M059J (cell line): ENCODE data around the gene STARD5. TPM values are rescaled to one million over a fixed set of nuclear protein-coding genes. Genes with fewer than 3 reads are reported as not detected.

Source experiments
- DNase-seq: peaks from one replicate; pipeline ENCODE4 v3.0.0-alpha.2; 2012; ENCODE audit warnings: low read depth
- total RNA-seq: library from RNA; depleted of rRNA; stranded (reverse); fragments of >200 nt; shearing (Covaris generic); gene quantifications from 2 replicates; pipeline ENCODE4 v1.2.3, GENCODE V29; 2014

STARD5 gene
- total RNA-seq, 1 experiment from 2014 or later, result 2.0 TPM

GRCh38 chr15:81274931-81275707 lies 48.8 kb downstream of the STARD5 start:
- peak; percentile 68 for DNase-seq

GRCh38 chr15:81274255-81274654 lies 49.7 kb downstream of the STARD5 start:
- no peak for DNase-seq

- no peak for DNase-seq
Observed at GRCh38 chr15:81273855-81274254, 50.1 kb downstream of the STARD5 start.

- no peak for DNase-seq
Observed at GRCh38 chr15:81273200-81273599, 50.7 kb downstream of the STARD5 start.

GRCh38 chr15:81271761-81272644 lies 51.9 kb downstream of the STARD5 start:
- no peak for DNase-seq

- no peak for DNase-seq
Observed at GRCh38 chr15:81270781-81271491, 53.0 kb downstream of the STARD5 start.

- DNase-seq, result no peak
Observed at GRCh38 chr15:81270188-81270587, 53.8 kb downstream of the STARD5 start.

- no peak for DNase-seq
Observed at GRCh38 chr15:81268881-81269601, 54.9 kb downstream of the STARD5 start.

- DNase-seq, result no peak
Observed at GRCh38 chr15:81268340-81268739, 55.6 kb downstream of the STARD5 start.

- DNase-seq, result peak; percentile 60
Observed at GRCh38 chr15:81265944-81266775, 57.8 kb downstream of the STARD5 start.

GRCh38 chr15:81265256-81265943 lies 58.5 kb downstream of the STARD5 start:
- no peak for DNase-seq

GRCh38 chr15:81264072-81264857 lies 59.7 kb downstream of the STARD5 start:
- DNase-seq, result no peak

GRCh38 chr15:81263477-81263876 lies 60.5 kb downstream of the STARD5 start:
- no peak for DNase-seq

GRCh38 chr15:81261172-81261811 lies 62.6 kb downstream of the STARD5 start:
- no peak for DNase-seq

- DNase-seq, result no peak
Observed at GRCh38 chr15:81259760-81260298, 64.1 kb downstream of the STARD5 start.
